Neuronal stem cell (in vitro differentiated cells): Measurements from ENCODE around the gene JAKMIP2.

Experiments used
- DNase-seq: peaks from one replicate; pipeline ENCODE4 v3.0.0-alpha.2; 2013; ENCODE audit warnings: low spot score
- H2AFZ ChIP-seq: one replicate; pipeline ENCODE4 v1.6.1; 2013; ENCODE audit warnings: mild to moderate bottlenecking, low read length, inconsistent platforms
- H2AK5ac ChIP-seq: 2 replicates; pipeline ENCODE4 v1.6.1; 2013; ENCODE audit warnings: low read depth, mild to moderate bottlenecking, inconsistent platforms, low read length, moderate library complexity, mixed read lengths
- H2BK120ac ChIP-seq: 2 replicates; pipeline ENCODE4 v1.6.1; 2013; ENCODE audit warnings: low read depth, mild to moderate bottlenecking, inconsistent platforms, low read length, moderate library complexity, mixed read lengths
- H2BK12ac ChIP-seq: one replicate; pipeline ENCODE4 v1.6.1; 2013; ENCODE audit warnings: low read length, inconsistent platforms
- H2BK15ac ChIP-seq: 2 replicates; pipeline ENCODE4 v1.6.1; 2013; ENCODE audit warnings: mild to moderate bottlenecking, low read length, inconsistent platforms, mixed read lengths
- H2BK5ac ChIP-seq: one replicate; pipeline ENCODE4 v1.6.1; 2013; ENCODE audit warnings: inconsistent platforms, mild to moderate bottlenecking, low read length, moderate library complexity
- H3K14ac ChIP-seq: one replicate; pipeline ENCODE4 v1.6.1; 2013; ENCODE audit warnings: low read length, inconsistent platforms
- H3K18ac ChIP-seq: 2 replicates; pipeline ENCODE4 v1.6.1; 2013; ENCODE audit warnings: low read length, inconsistent platforms
- H3K23ac ChIP-seq: 2 replicates; pipeline ENCODE4 v1.6.1; 2013; ENCODE audit warnings: low read depth, mild to moderate bottlenecking, mixed read lengths, low read length, inconsistent platforms; ENCODE audit not compliant: poor library complexity
- H3K27ac ChIP-seq: replicated peaks from 3 replicates; pipeline ENCODE4 v1.5.1; 2013; ENCODE audit warnings: low read length, inconsistent platforms
- H3K27me3 ChIP-seq, 3 experiments: 2 replicates each; pipeline ENCODE4 v1.6.1; 2013; ENCODE audit warnings: low read length in 3 of 3, mild to moderate bottlenecking in 2 of 3, inconsistent platforms in 1 of 3, low read depth in 1 of 3, mixed read lengths in 1 of 3, moderate library complexity in 1 of 3; ENCODE audit not compliant: control insufficient read depth in 3 of 3, insufficient read depth in 3 of 3
- H3K36me3 ChIP-seq, 2 donors: replicated peaks in 1 of 2; 2 replicates each; pipeline ENCODE4 v1.6.1; 2013; ENCODE audit warnings: low read length in 2 of 2; ENCODE audit not compliant: control insufficient read depth in 2 of 2, insufficient read depth in 2 of 2
- H3K4ac ChIP-seq: 2 replicates; pipeline ENCODE4 v1.6.1; 2013; ENCODE audit warnings: inconsistent platforms, mild to moderate bottlenecking, low read length, moderate library complexity
- H3K4me1 ChIP-seq, 2 donors: 1 replicate in 1 of 2; 2 replicates in 1 of 2; pipeline ENCODE4 v1.6.1; 2013; ENCODE audit warnings: low read length in 2 of 2, low read depth in 1 of 2; ENCODE audit not compliant: control insufficient read depth in 2 of 2, insufficient read depth in 1 of 2
- H3K4me2 ChIP-seq: one replicate; pipeline ENCODE4 v1.6.1; 2013; ENCODE audit warnings: mild to moderate bottlenecking, low read length, inconsistent platforms; ENCODE audit not compliant: insufficient read depth, poor library complexity, severe bottlenecking
- H3K4me3 ChIP-seq, 2 donors: 2 replicates each; pipeline ENCODE4 v1.5.1; 2013; ENCODE audit warnings: low read length in 2 of 2, mild to moderate bottlenecking in 2 of 2, inconsistent platforms in 1 of 2, moderate library complexity in 1 of 2
- H3K79me1 ChIP-seq: one replicate; pipeline ENCODE4 v1.6.1; 2013; ENCODE audit warnings: low read depth, mild to moderate bottlenecking, inconsistent platforms, low read length, moderate library complexity
- H3K9ac ChIP-seq: one replicate; pipeline ENCODE4 v1.6.1; 2013; ENCODE audit warnings: mild to moderate bottlenecking, low read depth, low read length, inconsistent platforms; ENCODE audit not compliant: poor library complexity
- H3K9me3 ChIP-seq, 2 donors: replicated peaks in 1 of 2; 2 replicates each; pipeline versions ENCODE3 to v1.6.1; 2013; ENCODE audit warnings: low read length in 2 of 2, mild to moderate bottlenecking in 2 of 2, inconsistent platforms in 1 of 2, low read depth in 1 of 2, mixed read lengths in 1 of 2, moderate library complexity in 1 of 2; ENCODE audit not compliant: control insufficient read depth in 2 of 2, insufficient read depth in 1 of 2
- H4K8ac ChIP-seq: one replicate; pipeline ENCODE4 v1.6.1; 2013; ENCODE audit warnings: low read depth, mild to moderate bottlenecking, inconsistent platforms, low read length, moderate library complexity
- H4K91ac ChIP-seq: one replicate; pipeline ENCODE4 v1.6.1; 2013; ENCODE audit warnings: low read length, low read depth, mild to moderate bottlenecking, inconsistent platforms; ENCODE audit not compliant: poor library complexity
- WGBS, 2 donors: extraction: QIAGEN DNeasy Blood & Tissue Kit; methylation state at CpG; one replicate each; pipeline ENCODE4 v1.1.7; 2013; ENCODE audit warnings: missing lambda C conversion rate in 2 of 2, mixed read lengths in 1 of 2; ENCODE audit not compliant: insufficient read length in 2 of 2, insufficient replicate concordance in 1 of 2; ENCODE audit errors: extremely low coverage in 2 of 2; 5-methylcytosine and 5-hydroxymethylcytosine counted together

JAKMIP2 gene

GRCh38 chr5:147671365-147671764, 111.2 kb downstream of the JAKMIP2 start:
- Histone ChIP-seq H3K9me3 (no peaks in the 10 kb centered on the region), H2BK120ac (no peak overlapping the region), H3K4me3 (peak overlapping the region in 1 of 2 donors; percentile 26), H4K91ac (no peak overlapping the region), H2AK5ac (no peak overlapping the region), H3K4ac (no peak overlapping the region), H3K14ac (no peak overlapping the region), H3K23ac (no peak overlapping the region), H3K27me3 (no peaks in the 10 kb centered on the region), H3K9ac (no peak overlapping the region), H3K18ac (no peak overlapping the region), H2AFZ (no peak overlapping the region), H3K79me1 (no peaks in the 10 kb centered on the region), H3K36me3 (peaks cover 23 to 49% of the 10 kb centered on the region in 2 donors), H3K4me2 (no peak overlapping the region), H2BK5ac (no peak overlapping the region), H4K8ac (no peak overlapping the region), H2BK12ac (no peak overlapping the region), H2BK15ac (no peak overlapping the region), H3K27ac (no peak overlapping the region), H3K4me1 (no peaks in the 10 kb centered on the region)
- DNase-seq, result no peak
- no CpG with 5 or more reads among the region's 6 CpGs for WGBS, 2 donors

- H2BK15ac ChIP-seq, result no peak overlapping the region
- H3K9ac ChIP-seq, result no peak overlapping the region
- no peak overlapping the region for H4K91ac ChIP-seq
- no peak overlapping the region for H3K4ac ChIP-seq
- no peak overlapping the region for H3K14ac ChIP-seq
- H3K79me1 ChIP-seq, result no peaks in the 10 kb centered on the region
- H3K23ac ChIP-seq, result no peak overlapping the region
- DNase-seq, result no peak
- no peak overlapping the region for H4K8ac ChIP-seq
- no peak overlapping the region for H3K18ac ChIP-seq
- no peak overlapping the region for H3K4me2 ChIP-seq
- H2AK5ac ChIP-seq, result no peak overlapping the region
- no peaks in the 10 kb centered on the region for H3K4me1 ChIP-seq
- H3K4me3 ChIP-seq, result no peak overlapping the region
- H3K36me3 ChIP-seq, result peaks cover 23 to 49% of the 10 kb centered on the region in 2 donors
- H2BK5ac ChIP-seq, result no peak overlapping the region
- H3K27ac ChIP-seq, result no peak overlapping the region
- H2BK120ac ChIP-seq, result no peak overlapping the region
- no peaks in the 10 kb centered on the region for H3K27me3 ChIP-seq
- no peak overlapping the region for H2BK12ac ChIP-seq
- WGBS, 2 donors, result no CpG with 5 or more reads among the region's 1 CpG
- H3K9me3 ChIP-seq, result no peaks in the 10 kb centered on the region
- no peak overlapping the region for H2AFZ ChIP-seq
Observed at GRCh38 chr5:147670815-147671214, 111.7 kb downstream of the JAKMIP2 start.

- Histone ChIP-seq H3K23ac (no peak overlapping the region), H3K36me3 (peaks cover 23 to 49% of the 10 kb centered on the region in 2 donors), H2BK12ac (no peak overlapping the region), H3K27ac (no peak overlapping the region), H2BK15ac (no peak overlapping the region), H3K27me3 (no peaks in the 10 kb centered on the region), H2AFZ (no peak overlapping the region), H3K4me1 (no peaks in the 10 kb centered on the region), H3K79me1 (no peaks in the 10 kb centered on the region), H3K4me2 (no peak overlapping the region), H4K91ac (no peak overlapping the region), H3K4ac (no peak overlapping the region), H2AK5ac (no peak overlapping the region), H4K8ac (no peak overlapping the region), H2BK120ac (no peak overlapping the region), H3K9ac (no peak overlapping the region), H3K4me3 (no peak overlapping the region), H2BK5ac (no peak overlapping the region), H3K9me3 (peaks cover 0 to under 1% of the 10 kb centered on the region in 2 donors), H3K14ac (no peak overlapping the region), H3K18ac (no peak overlapping the region)
- WGBS, 2 donors, result no CpG with 5 or more reads among the region's 9 CpGs
- DNase-seq, result no peak
Observed at GRCh38 chr5:147669169-147669869, 113.2 kb downstream of the JAKMIP2 start.

- Histone ChIP-seq H4K8ac (no peak overlapping the region), H3K4me3 (no peak overlapping the region), H2BK5ac (no peak overlapping the region), H2BK120ac (no peak overlapping the region), H4K91ac (no peak overlapping the region), H3K4ac (no peak overlapping the region), H3K23ac (no peak overlapping the region), H2AK5ac (no peak overlapping the region), H3K4me1 (no peaks in the 10 kb centered on the region), H2AFZ (no peak overlapping the region), H3K9ac (no peak overlapping the region), H3K14ac (no peak overlapping the region), H3K9me3 (peaks cover 0 to 3% of the 10 kb centered on the region in 2 donors), H3K27me3 (no peaks in the 10 kb centered on the region), H2BK12ac (no peak overlapping the region), H3K4me2 (no peak overlapping the region), H3K36me3 (peaks cover 25 to 49% of the 10 kb centered on the region in 2 donors), H3K79me1 (no peaks in the 10 kb centered on the region), H2BK15ac (no peak overlapping the region), H3K27ac (no peak overlapping the region), H3K18ac (no peak overlapping the region)
- no CpG with 5 or more reads among the region's 2 CpGs for WGBS, 2 donors
- DNase-seq, result no peak
Observed at GRCh38 chr5:147668385-147668784, 114.1 kb downstream of the JAKMIP2 start.
